Endothelial cell of umbilical vein (primary cell): ENCODE data around the gene ACOT2. TPM values are rescaled to one million over a fixed set of nuclear protein-coding genes. Genes with fewer than 3 reads are reported as not detected.

Experiments
- BruUV-seq: library from RNA; stranded (reverse); fragments of 400-500 nt; replicated peaks from 2 replicates; lab custom pipeline; 2021; lab: Mats Ljungman, UMichigan
- CTCF ChIA-PET: fragments of 300-600, 350-600 bp; sonication (Branson Sonifier 250); formaldehyde crosslinking; loops from one replicate; lab custom pipeline; 2021; ENCODE audit warnings: antibody characterized with exemption, inconsistent platforms; lab: Charles Lee
- POLR2A ChIA-PET: fragments of 300-600, 350-600 bp; sonication (Branson Sonifier 250); formaldehyde crosslinking; loops from one replicate; lab custom pipeline; 2021; ENCODE audit warnings: antibody characterized with exemption, inconsistent platforms; lab: Charles Lee
- DNase-seq: peaks from one replicate; pipeline ENCODE4 v3.0.0-alpha.2; 2011; ENCODE audit warnings: low read depth, low spot score
- FAIRE-seq: peaks from 2 replicates; lab custom pipeline; 2011; peaks lifted over from hg19 to GRCh38; lab: Jason Lieb, UNC
- H2AFZ ChIP-seq: 2 replicates; pipeline ENCODE4 v1.6.0; 2012; ENCODE audit warnings: low read depth, low read length, control low read depth, inconsistent platforms
- H3K27ac ChIP-seq: 2 replicates; pipeline ENCODE4 v1.5.1; 2011; ENCODE audit warnings: low read depth, mild to moderate bottlenecking, control low read depth, low read length, moderate library complexity; ENCODE audit not compliant: insufficient read depth
- H3K27me3 ChIP-seq, 2 experiments: 2 replicates each; pipeline versions ENCODE4 v1.6.0 to v1.6.1; 2011; ENCODE audit warnings: low read length in 2 of 2, mixed read lengths in 1 of 2; ENCODE audit not compliant: control insufficient read depth in 2 of 2, insufficient read depth in 2 of 2
- H3K36me3 ChIP-seq, 2 experiments: 2 replicates in 1 of 2; 3 replicates in 1 of 2; pipeline ENCODE4 v1.5.1; 2011; ENCODE audit warnings: low read length in 2 of 2, mild to moderate bottlenecking in 1 of 2, moderate library complexity in 1 of 2; ENCODE audit not compliant: control insufficient read depth in 2 of 2, insufficient read depth in 2 of 2; ENCODE audit errors: extremely low read depth in 1 of 2
- H3K4me1 ChIP-seq: 3 replicates; pipeline ENCODE4 v1.5.1; 2011; ENCODE audit warnings: mild to moderate bottlenecking, low read length; ENCODE audit not compliant: control insufficient read depth, insufficient read depth; ENCODE audit errors: extremely low read depth
- H3K4me2 ChIP-seq: 2 replicates; pipeline ENCODE4 v1.6.1; 2011; ENCODE audit warnings: low read length, control low read depth, mixed read lengths; ENCODE audit not compliant: insufficient read depth
- H3K4me3 ChIP-seq, 3 experiments: fragments of 200-600 bp in 1 of 3; sonication (generic), shearing (Covaris generic) in 1 of 3; replicated peaks in 1 of 3; 2 replicates each; pipeline ENCODE4 v1.5.1; 2011 to 2016; ENCODE audit warnings: control low read depth in 3 of 3, low read length in 3 of 3, mild to moderate bottlenecking in 2 of 3, inconsistent platforms in 1 of 3, low read depth in 1 of 3, moderate library complexity in 1 of 3; ENCODE audit not compliant: insufficient read depth in 1 of 3
- H3K79me2 ChIP-seq: 2 replicates; pipeline ENCODE4 v1.6.0; 2012; ENCODE audit warnings: low read length, inconsistent platforms; ENCODE audit not compliant: control insufficient read depth, insufficient read depth
- H3K9ac ChIP-seq: replicated peaks from 2 replicates; pipeline ENCODE3; 2011; ENCODE audit warnings: low read length, control low read depth; ENCODE audit not compliant: insufficient read depth; ENCODE audit errors: extremely low read depth
- H3K9me1 ChIP-seq: replicated peaks from 3 replicates; pipeline ENCODE4 v1.6.0; 2011; ENCODE audit warnings: mild to moderate bottlenecking, low read length; ENCODE audit not compliant: control insufficient read depth, insufficient read depth; ENCODE audit errors: extremely low read depth
- H3K9me3 ChIP-seq: replicated peaks from 2 replicates; pipeline ENCODE4 v1.5.1; 2012; ENCODE audit warnings: low read length, inconsistent platforms; ENCODE audit not compliant: control insufficient read depth, insufficient read depth
- H4K20me1 ChIP-seq: replicated peaks from 2 replicates; pipeline ENCODE3; 2011; ENCODE audit warnings: mild to moderate bottlenecking, low read length; ENCODE audit not compliant: control insufficient read depth, insufficient read depth; ENCODE audit errors: extremely low read depth
- CTCF ChIP-seq, 2 donors: IDR thresholded peaks; 1 replicate in 1 of 2; 2 replicates in 1 of 2; pipeline ENCODE4 v1.5.1; 2011; ENCODE audit warnings: low read length in 2 of 2, mild to moderate bottlenecking in 2 of 2, moderate library complexity in 2 of 2, control low read depth in 1 of 2, inconsistent platforms in 1 of 2, low read depth in 1 of 2; ENCODE audit not compliant: insufficient read depth in 1 of 2; ENCODE audit errors: extremely low read depth in 1 of 2
- EZH2 ChIP-seq: IDR thresholded peaks from 2 replicates; pipeline ENCODE4 v1.6.1; 2012; ENCODE audit warnings: borderline replicate concordance, low read depth, mild to moderate bottlenecking, moderate library complexity, low read length, inconsistent platforms; ENCODE audit not compliant: severe bottlenecking
- FOS ChIP-seq: IDR thresholded peaks from 2 replicates; pipeline ENCODE4 v1.6.1; 2011; ENCODE audit warnings: mild to moderate bottlenecking, low read length, moderate library complexity, borderline replicate concordance; ENCODE audit not compliant: insufficient read depth
- GATA2 ChIP-seq: IDR thresholded peaks from 2 replicates; pipeline ENCODE4 v1.7.0; 2011; ENCODE audit warnings: low read depth, mild to moderate bottlenecking, moderate library complexity, mixed read lengths, low read length; ENCODE audit not compliant: insufficient read length, insufficient read depth
- JUN ChIP-seq: IDR thresholded peaks from 2 replicates; pipeline ENCODE4 v1.6.1; 2011; ENCODE audit warnings: borderline replicate concordance, low read depth; ENCODE audit not compliant: insufficient read length, insufficient read depth
- MYC ChIP-seq: IDR thresholded peaks from one replicate; pipeline ENCODE4 v1.6.1; 2011; ENCODE audit warnings: mild to moderate bottlenecking, low read depth, low read length
- POLR2A ChIP-seq: IDR thresholded peaks from 2 replicates; pipeline ENCODE4 v1.6.1; 2012; ENCODE audit warnings: low read depth, mild to moderate bottlenecking, control low read depth, low read length
- POLR2AphosphoS5 ChIP-seq: IDR thresholded peaks from 2 replicates; pipeline ENCODE4 v1.6.1; 2012; ENCODE audit warnings: low read depth, mild to moderate bottlenecking, control low read depth, low read length, moderate library complexity; ENCODE audit not compliant: insufficient read depth
- dilution Hi-C: fragments of 300-500 bp; cut with MboI; formaldehyde crosslinking; loops from one replicate; pipeline ENCODE4 v1.15.0; 2019; ENCODE audit warnings: low sequenced_read_pairs; ENCODE audit not compliant: extremely low pct_ligation_motif_present
- intact Hi-C: fragments of 100-400 bp; cut with micrococcal nuclease; formaldehyde crosslinking; loops from one replicate; pipeline ENCODE4 v1.10.0; 2022
- polyA plus RNA-seq, 4 experiments: library from polyadenylated mRNA; depleted of rRNA in 3 of 4; stranded (reverse) in 3 of 4; unstranded in 1 of 4; fragments of >200 nt; gene quantifications; 2 replicates each; pipeline versions ENCODE4 v1.2.1 to v1.2.3, GENCODE V29; 2011 to 2012; ENCODE audit warnings: missing spikeins in 1 of 4
- total RNA-seq: library from RNA; stranded (reverse); gene quantifications from 2 replicates; pipeline ENCODE4 v1.2.3, GENCODE V29; 2021
- TF ChIP-seq, protein P1 (sequence below): IDR thresholded peaks from 2 replicates; pipeline ENCODE4 v1.6.1; 2011; ENCODE audit not compliant: insufficient read depth, insufficient read length

Gene ACOT2
- total and polyA plus RNA-seq, 2 donors (not counting 3 experiments of a cell fraction or from before 2014, with no cell fraction given) = 28.8 to 34.6 TPM

DNA sequence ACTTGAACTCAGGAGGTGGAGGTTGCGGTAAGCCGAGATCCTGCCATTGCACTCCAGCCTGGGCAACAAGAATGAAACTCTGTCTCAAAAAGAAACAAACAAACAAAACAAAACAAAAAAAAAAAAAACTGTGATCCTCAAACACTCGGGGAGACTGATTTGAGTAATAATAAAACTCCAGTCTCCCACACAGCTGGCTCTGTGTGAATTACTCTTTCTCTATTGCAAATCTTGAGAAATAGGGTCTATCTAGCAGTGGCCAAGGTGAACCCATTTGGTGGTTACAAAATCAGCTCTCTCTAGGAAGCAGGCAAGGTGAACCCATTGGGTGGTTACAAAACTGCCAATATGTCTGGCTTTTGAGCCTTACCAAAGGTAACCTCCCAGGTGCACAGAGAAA is 37.3 kb downstream of the ACOT2 start:
- no peaks in the 10 kb centered on the region for H3K79me2 ChIP-seq
- ChIA-PET POLR2A (interaction anchor here (0.7 kb wide), 1 partner anchor 289 kb away, joined by 4 read pairs; no protein-coding TSS in a partner anchor), CTCF (no interaction called here)
- no peak overlapping the region for H2AFZ ChIP-seq
- no peaks in the 10 kb centered on the region for H3K27me3 ChIP-seq
- H4K20me1 ChIP-seq = no peaks in the 10 kb centered on the region
- peaks cover 5% of the 10 kb centered on the region for H3K4me1 ChIP-seq
- no peak for DNase-seq
- no peak overlapping the region for H3K4me3 ChIP-seq
- no peaks in the 10 kb centered on the region for H3K9me3 ChIP-seq
- dilution Hi-C loops (no loop called here), intact Hi-C loops (no loop called here)
- H3K9ac ChIP-seq = no peak overlapping the region
- TF ChIP-seq CTCF (IDR thresholded peaks at IDR 0.05; ENCODE audit: extremely low read depth in 1 of 2, insufficient read depth in 1 of 2, low read depth in 1 of 2, low read length in 2 of 2) (no peak), POLR2A (no peak), GATA2 (no peak), EZH2 (no peak), JUN (no peak), POLR2AphosphoS5 (no peak), MYC (no peak), FOS (no peak)
- TF ChIP-seq, protein P1, sequence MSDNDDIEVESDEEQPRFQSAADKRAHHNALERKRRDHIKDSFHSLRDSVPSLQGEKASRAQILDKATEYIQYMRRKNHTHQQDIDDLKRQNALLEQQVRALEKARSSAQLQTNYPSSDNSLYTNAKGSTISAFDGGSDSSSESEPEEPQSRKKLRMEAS = no peak
- no peak for FAIRE-seq
- H3K4me2 ChIP-seq = no peak overlapping the region
- no peaks in the 10 kb centered on the region for H3K9me1 ChIP-seq
- no peaks in the 10 kb centered on the region for H3K36me3 ChIP-seq
- BruUV-seq = no TSS peak
- no peak overlapping the region for H3K27ac ChIP-seq
